OCI-LY1 (cell line): ENCODE measurements around the gene ACACA.

Experiments used
- H2AFZ ChIP-seq: fragments of 200-600 bp; sonication (generic), shearing (Covaris generic); 2 replicates; pipeline ENCODE4 v1.6.0; 2014; ENCODE audit warnings: antibody characterized with exemption, mild to moderate bottlenecking, low read length
- H3F3A ChIP-seq: fragments of 200-600 bp; sonication (generic), shearing (Covaris generic); 2 replicates; pipeline ENCODE4 v1.6.0; 2014; ENCODE audit warnings: mild to moderate bottlenecking, antibody characterized with exemption, low read length, moderate library complexity; ENCODE audit not compliant: insufficient read depth
- H3K27ac ChIP-seq: fragments of 200-600 bp; sonication (generic); 2 replicates; pipeline ENCODE4 v1.5.1; 2014; ENCODE audit warnings: low read length, mixed run types, mild to moderate bottlenecking, low read depth; ENCODE audit not compliant: poor library complexity, severe bottlenecking
- H3K27me3 ChIP-seq: fragments of 200-600 bp; sonication (generic); 2 replicates; pipeline ENCODE4 v1.6.0; 2014; ENCODE audit warnings: antibody characterized with exemption, mild to moderate bottlenecking, low read length, moderate library complexity; ENCODE audit not compliant: insufficient read depth
- H3K36me3 ChIP-seq: fragments of 200-600 bp; sonication (generic); 2 replicates; pipeline ENCODE4 v1.6.1; 2014; ENCODE audit warnings: mild to moderate bottlenecking, antibody characterized with exemption, low read length, moderate library complexity, mixed read lengths; ENCODE audit not compliant: insufficient read depth
- H3K4me1 ChIP-seq: fragments of 200-600 bp; sonication (generic); 2 replicates; pipeline ENCODE4 v1.5.1; 2014; ENCODE audit warnings: mild to moderate bottlenecking, low read length, moderate library complexity; ENCODE audit not compliant: insufficient read depth, severe bottlenecking
- H3K4me2 ChIP-seq: fragments of 200-600 bp; sonication (generic), shearing (Covaris generic); 2 replicates; pipeline ENCODE4 v1.6.1; 2014; ENCODE audit warnings: low read length
- H3K4me3 ChIP-seq: fragments of 200-600 bp; sonication (generic); 2 replicates; pipeline ENCODE4 v1.5.1; 2014; ENCODE audit warnings: low read length, low read depth, mild to moderate bottlenecking, mixed read lengths; ENCODE audit not compliant: poor library complexity, severe bottlenecking
- H3K79me2 ChIP-seq: fragments of 200-600 bp; shearing (Covaris generic); 2 replicates; pipeline ENCODE4 v1.6.1; 2016; ENCODE audit warnings: mixed run types, low read length, mixed read lengths; ENCODE audit not compliant: insufficient read depth
- H3K9ac ChIP-seq: fragments of 200-600 bp; sonication (generic), shearing (Covaris generic); 2 replicates; pipeline ENCODE4 v1.6.1; 2014; ENCODE audit warnings: mild to moderate bottlenecking, low read length, mixed read lengths
- H3K9me2 ChIP-seq: fragments of 200-600 bp; sonication (generic), shearing (Covaris generic); 2 replicates; pipeline ENCODE4 v1.6.1; 2014; ENCODE audit warnings: low read depth, mild to moderate bottlenecking, low read length, mixed read lengths
- H3K9me3 ChIP-seq: fragments of 200-600 bp; shearing (Covaris generic); 2 replicates; pipeline ENCODE4 v1.6.1; 2014; ENCODE audit warnings: low read length, mixed read lengths
- H4K20me1 ChIP-seq: fragments of 200-600 bp; sonication (generic), shearing (Covaris generic); 2 replicates; pipeline ENCODE4 v1.6.0; 2016; ENCODE audit warnings: mild to moderate bottlenecking, low read length; ENCODE audit not compliant: insufficient read depth
- CTCF ChIP-seq: fragments of 200-600 bp; sonication (generic), shearing (Covaris generic); IDR thresholded peaks from 2 replicates; pipeline ENCODE4 v1.5.1; 2017; ENCODE audit warnings: mild to moderate bottlenecking, antibody characterized with exemption, low read length, moderate library complexity, mixed read lengths
- EZH2 ChIP-seq: fragments of 200-600 bp; sonication (generic), shearing (Covaris generic); IDR thresholded peaks from 2 replicates; pipeline ENCODE4 v1.8.0; 2017; ENCODE audit warnings: borderline replicate concordance, mixed run types, mild to moderate bottlenecking, antibody characterized with exemption, low read length, moderate library complexity, mixed read lengths

The ACACA gene

GRCh38 chr17:37100231-37100630, 306.4 kb downstream of the ACACA start:
- Histone ChIP-seq H2AFZ (no peak overlapping the region), H3K79me2 (no peaks in the 10 kb centered on the region), H3K9ac (no peak overlapping the region), H3K4me3 (no peak overlapping the region), H3K9me3 (no peaks in the 10 kb centered on the region), H3F3A (no peaks in the 10 kb centered on the region), H3K36me3 (peaks cover 74% of the 10 kb centered on the region), H3K9me2 (no peaks in the 10 kb centered on the region), H3K4me1 (no peaks in the 10 kb centered on the region), H3K4me2 (no peak overlapping the region), H3K27me3 (no peaks in the 10 kb centered on the region), H4K20me1 (no peaks in the 10 kb centered on the region), H3K27ac (no peak overlapping the region)
- TF ChIP-seq EZH2 (no peak), CTCF (no peak)

- Histone ChIP-seq H3F3A (no peaks in the 10 kb centered on the region), H3K9me3 (no peaks in the 10 kb centered on the region), H3K79me2 (no peaks in the 10 kb centered on the region), H2AFZ (no peak overlapping the region), H3K9ac (no peak overlapping the region), H3K4me1 (no peaks in the 10 kb centered on the region), H3K36me3 (peaks cover 74% of the 10 kb centered on the region), H3K27me3 (no peaks in the 10 kb centered on the region), H4K20me1 (no peaks in the 10 kb centered on the region), H3K27ac (no peak overlapping the region), H3K4me3 (no peak overlapping the region), H3K4me2 (no peak overlapping the region), H3K9me2 (no peaks in the 10 kb centered on the region)
- TF ChIP-seq EZH2, result no peak
- no peak for TF ChIP-seq CTCF
Measured at GRCh38 chr17:37098910-37099664, 307.5 kb downstream of the ACACA start.

- no peaks in the 10 kb centered on the region for H3K9me3 ChIP-seq
- H3K27me3 ChIP-seq, result no peaks in the 10 kb centered on the region
- no peak overlapping the region for H3K4me3 ChIP-seq
- H3K9ac ChIP-seq, result no peak overlapping the region
- H3K9me2 ChIP-seq, result no peaks in the 10 kb centered on the region
- no peak overlapping the region for H3K4me2 ChIP-seq
- no peak overlapping the region for H3K27ac ChIP-seq
- no peak overlapping the region for H2AFZ ChIP-seq
- no peaks in the 10 kb centered on the region for H4K20me1 ChIP-seq
- no peaks in the 10 kb centered on the region for H3F3A ChIP-seq
- H3K79me2 ChIP-seq, result no peaks in the 10 kb centered on the region
- H3K36me3 ChIP-seq, result peaks cover 74% of the 10 kb centered on the region
- no peak for TF ChIP-seq CTCF
- no peak for TF ChIP-seq EZH2
- no peaks in the 10 kb centered on the region for H3K4me1 ChIP-seq
Measured at GRCh38 chr17:37098152-37098551, 308.5 kb downstream of the ACACA start.
